ENCODE measurements around the gene NF1.

DNA sequence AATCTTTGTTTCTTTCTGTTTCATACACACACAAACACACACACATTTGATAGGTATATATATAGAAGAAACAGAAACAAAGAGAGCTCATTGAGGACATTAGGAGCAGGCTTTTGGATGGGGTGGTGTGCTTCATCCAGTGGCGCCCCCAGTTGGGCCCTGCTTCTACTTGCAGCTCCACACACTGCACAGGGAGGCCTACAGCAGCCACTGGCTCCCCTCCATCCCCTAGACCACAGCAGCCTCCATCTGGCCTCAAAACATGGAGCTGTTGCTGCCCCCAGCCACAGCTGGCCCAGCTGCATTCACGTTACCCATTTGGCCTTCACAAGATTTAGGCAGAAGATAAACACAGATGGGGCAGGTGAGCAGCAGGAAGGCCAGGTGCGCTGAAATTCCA lies 33.1 kb upstream of the NF1 start:
- TF ChIP-seq, protein P1, sequence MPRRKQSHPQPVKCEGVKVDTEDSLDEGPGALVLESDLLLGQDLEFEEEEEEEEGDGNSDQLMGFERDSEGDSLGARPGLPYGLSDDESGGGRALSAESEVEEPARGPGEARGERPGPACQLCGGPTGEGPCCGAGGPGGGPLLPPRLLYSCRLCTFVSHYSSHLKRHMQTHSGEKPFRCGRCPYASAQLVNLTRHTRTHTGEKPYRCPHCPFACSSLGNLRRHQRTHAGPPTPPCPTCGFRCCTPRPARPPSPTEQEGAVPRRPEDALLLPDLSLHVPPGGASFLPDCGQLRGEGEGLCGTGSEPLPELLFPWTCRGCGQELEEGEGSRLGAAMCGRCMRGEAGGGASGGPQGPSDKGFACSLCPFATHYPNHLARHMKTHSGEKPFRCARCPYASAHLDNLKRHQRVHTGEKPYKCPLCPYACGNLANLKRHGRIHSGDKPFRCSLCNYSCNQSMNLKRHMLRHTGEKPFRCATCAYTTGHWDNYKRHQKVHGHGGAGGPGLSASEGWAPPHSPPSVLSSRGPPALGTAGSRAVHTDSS (tag by site-specific recombination; IDR thresholded peaks at IDR 0.05): no peak
- TF ChIP-seq, protein P2, sequence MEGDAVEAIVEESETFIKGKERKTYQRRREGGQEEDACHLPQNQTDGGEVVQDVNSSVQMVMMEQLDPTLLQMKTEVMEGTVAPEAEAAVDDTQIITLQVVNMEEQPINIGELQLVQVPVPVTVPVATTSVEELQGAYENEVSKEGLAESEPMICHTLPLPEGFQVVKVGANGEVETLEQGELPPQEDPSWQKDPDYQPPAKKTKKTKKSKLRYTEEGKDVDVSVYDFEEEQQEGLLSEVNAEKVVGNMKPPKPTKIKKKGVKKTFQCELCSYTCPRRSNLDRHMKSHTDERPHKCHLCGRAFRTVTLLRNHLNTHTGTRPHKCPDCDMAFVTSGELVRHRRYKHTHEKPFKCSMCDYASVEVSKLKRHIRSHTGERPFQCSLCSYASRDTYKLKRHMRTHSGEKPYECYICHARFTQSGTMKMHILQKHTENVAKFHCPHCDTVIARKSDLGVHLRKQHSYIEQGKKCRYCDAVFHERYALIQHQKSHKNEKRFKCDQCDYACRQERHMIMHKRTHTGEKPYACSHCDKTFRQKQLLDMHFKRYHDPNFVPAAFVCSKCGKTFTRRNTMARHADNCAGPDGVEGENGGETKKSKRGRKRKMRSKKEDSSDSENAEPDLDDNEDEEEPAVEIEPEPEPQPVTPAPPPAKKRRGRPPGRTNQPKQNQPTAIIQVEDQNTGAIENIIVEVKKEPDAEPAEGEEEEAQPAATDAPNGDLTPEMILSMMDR (tag by site-specific recombination; IDR thresholded peaks at IDR 0.05): no peak

Measured in HEK293 (cell line).